Thymus (tissue), 11 donors: ENCODE data around the gene C4A. TPM values are rescaled to one million over a fixed set of nuclear protein-coding genes. Genes with fewer than 3 reads are reported as not detected.

Experiments
- DNase-seq, 9 donors: peaks; one replicate each; pipeline ENCODE4 v3.0.0-alpha.2; 2013; ENCODE audit warnings: low spot score in 9 of 9, low read depth in 6 of 9, missing footprints in 1 of 9
- H3K27ac ChIP-seq, 2 donors: one replicate each; pipeline ENCODE4 v1.5.1; 2013; ENCODE audit warnings: control low read depth in 1 of 2, low read depth in 1 of 2, low read length in 1 of 2, mild to moderate bottlenecking in 1 of 2, moderate library complexity in 1 of 2
- H3K27me3 ChIP-seq, 2 donors: one replicate each; pipeline ENCODE4 v1.5.1; 2013; ENCODE audit warnings: low read length in 1 of 2; ENCODE audit not compliant: control insufficient read depth in 2 of 2, insufficient read depth in 1 of 2
- H3K36me3 ChIP-seq, 2 donors: one replicate each; pipeline ENCODE4 v1.5.1; 2013; ENCODE audit warnings: low read length in 1 of 2, mild to moderate bottlenecking in 1 of 2, moderate library complexity in 1 of 2; ENCODE audit not compliant: control insufficient read depth in 2 of 2, insufficient read depth in 2 of 2
- H3K4me1 ChIP-seq, 2 donors: one replicate each; pipeline ENCODE4 v1.5.1; 2013; ENCODE audit warnings: low read length in 2 of 2; ENCODE audit not compliant: control insufficient read depth in 2 of 2, insufficient read depth in 2 of 2
- H3K4me3 ChIP-seq, 2 donors: one replicate each; pipeline ENCODE4 v1.5.1; 2013; ENCODE audit warnings: low read length in 2 of 2, control low read depth in 1 of 2, mild to moderate bottlenecking in 1 of 2
- H3K9me3 ChIP-seq, 2 donors: one replicate each; pipeline ENCODE4 v1.5.1; 2013; ENCODE audit warnings: low read length in 1 of 2, mild to moderate bottlenecking in 1 of 2; ENCODE audit not compliant: control insufficient read depth in 2 of 2, insufficient read depth in 1 of 2
- WGBS: extraction: QIAGEN DNeasy Blood & Tissue Kit; methylation state at CpG from one replicate; pipeline ENCODE4 v1.1.7; 2013; 5-methylcytosine and 5-hydroxymethylcytosine counted together
- polyA plus RNA-seq: library from polyadenylated mRNA; stranded (reverse); fragments of 200-250 nt; gene quantifications from one replicate; pipeline ENCODE4 v1.2.3, GENCODE V29; 2013
- total RNA-seq: library from RNA; stranded (reverse); fragments of 120-200 nt; gene quantifications from one replicate; pipeline ENCODE4 v1.2.4, GENCODE V29; 2013
- donor health status: healthy.

Gene C4A
- total and polyA plus RNA-seq, 2 donors, result 43.2 to 206 TPM

GRCh38 chr6:31945507-31946369 lies 36.1 kb upstream of the C4A start, which contains the start of gene CFB:
TSS of gene CFB (plus strand) at chr6:31946095. CDS start at chr6:31946222, 127 bp downstream.
- Histone ChIP-seq H3K27ac (peak within 1 kb of the TSS; percentile 71 to 79), H3K36me3 (peaks cover 0 to under 1% of the 10 kb centered on the region in 2 donors)

GRCh38 chr6:31946370-31946885 lies 35.4 kb upstream of the C4A start:
- peaks cover 4 to 7% of the 10 kb centered on the region in 2 donors for H3K36me3 ChIP-seq
- peak overlapping the region; percentile 43 to 71 for H3K27ac ChIP-seq
- peaks cover 0 to 18% of the 10 kb centered on the region in 2 donors for H3K4me1 ChIP-seq
- peaks cover 0 to 37% of the 10 kb centered on the region in 2 donors for H3K27me3 ChIP-seq
- no peak for DNase-seq
- H3K9me3 ChIP-seq, result no peaks in the 10 kb centered on the region
- 84% methylated on average over 11 of the region's 11 CpGs for WGBS
- peak overlapping the region in 1 of 2 donors; percentile 5 for H3K4me3 ChIP-seq

More at GRCh38 chr6:31945507-31946369, 36.1 kb upstream of the C4A start, which contains the start of gene CFB:
- WGBS, result 70% methylated on average over 11 of the region's 11 CpGs
- Histone ChIP-seq H3K4me3 (peak within 1 kb of the TSS in 1 of 2 donors; percentile 5), H3K4me1 (peaks cover 0 to 18% of the 10 kb centered on the region in 2 donors), H3K27me3 (peaks cover 0 to 39% of the 10 kb centered on the region in 2 donors), H3K9me3 (no peaks in the 10 kb centered on the region)
- peak in 1 of 9 donors; percentile 24 for DNase-seq

DNA sequence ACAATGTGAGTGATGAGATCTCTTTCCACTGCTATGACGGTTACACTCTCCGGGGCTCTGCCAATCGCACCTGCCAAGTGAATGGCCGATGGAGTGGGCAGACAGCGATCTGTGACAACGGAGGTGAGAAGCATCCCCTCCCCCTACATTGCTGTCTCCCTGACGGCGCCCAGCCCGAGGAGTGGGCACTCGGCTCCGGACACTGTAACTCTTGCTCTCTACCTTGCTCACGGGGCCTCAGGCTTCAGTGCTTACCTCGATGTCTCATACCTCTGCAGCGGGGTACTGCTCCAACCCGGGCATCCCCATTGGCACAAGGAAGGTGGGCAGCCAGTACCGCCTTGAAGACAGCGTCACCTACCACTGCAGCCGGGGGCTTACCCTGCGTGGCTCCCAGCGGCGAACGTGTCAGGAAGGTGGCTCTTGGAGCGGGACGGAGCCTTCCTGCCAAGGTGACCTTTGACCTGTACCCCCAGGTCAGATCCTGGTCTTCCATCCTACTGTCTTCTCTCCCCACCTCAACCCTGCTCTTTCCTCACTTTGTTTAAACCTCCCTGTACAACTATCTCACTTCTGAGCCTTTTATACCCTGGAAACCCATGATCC lies 34.7 kb upstream of the C4A start:
- Histone ChIP-seq H3K9me3 (no peaks in the 10 kb centered on the region), H3K36me3 (peaks cover 12 to 14% of the 10 kb centered on the region in 2 donors), H3K4me3 (no peak overlapping the region), H3K27ac (no peak overlapping the region), H3K4me1 (peaks cover 0 to 18% of the 10 kb centered on the region in 2 donors), H3K27me3 (peaks cover 0 to 37% of the 10 kb centered on the region in 2 donors)
- no peak for DNase-seq
- 95% methylated on average over 24 of the region's 24 CpGs for WGBS

GRCh38 chr6:31947864-31948263 lies 34.0 kb upstream of the C4A start:
- H3K36me3 ChIP-seq, result peaks cover 15 to 21% of the 10 kb centered on the region in 2 donors
- no peak overlapping the region for H3K27ac ChIP-seq
- H3K4me3 ChIP-seq, result no peak overlapping the region
- H3K4me1 ChIP-seq, result peaks cover 0 to 18% of the 10 kb centered on the region in 2 donors
- H3K9me3 ChIP-seq, result no peaks in the 10 kb centered on the region
- no peak for DNase-seq
- peaks cover 0 to 31% of the 10 kb centered on the region in 2 donors for H3K27me3 ChIP-seq
- 93% methylated on average over 4 of the region's 4 CpGs for WGBS

- WGBS, result 78% methylated on average over 5 of the region's 5 CpGs
- H3K36me3 ChIP-seq, result peaks cover 20 to 25% of the 10 kb centered on the region in 2 donors
- H3K4me3 ChIP-seq, result no peak overlapping the region
- H3K27ac ChIP-seq, result no peak overlapping the region
- no peaks in the 10 kb centered on the region for H3K9me3 ChIP-seq
- peaks cover 0 to 27% of the 10 kb centered on the region in 2 donors for H3K27me3 ChIP-seq
- H3K4me1 ChIP-seq, result peaks cover 0 to 18% of the 10 kb centered on the region in 2 donors
- no peak for DNase-seq
These were observed 33.6 kb upstream of the C4A start for GRCh38 chr6:31948306-31948705.

- 95% methylated on average over 6 of the region's 6 CpGs for WGBS
- H3K36me3 ChIP-seq, result peaks cover 25 to 31% of the 10 kb centered on the region in 2 donors
- H3K27ac ChIP-seq, result no peak overlapping the region
- H3K9me3 ChIP-seq, result no peaks in the 10 kb centered on the region
- no peak overlapping the region for H3K4me3 ChIP-seq
- peaks cover 0 to 24% of the 10 kb centered on the region in 2 donors for H3K27me3 ChIP-seq
- H3K4me1 ChIP-seq, result peaks cover 0 to 18% of the 10 kb centered on the region in 2 donors
- no peak for DNase-seq
These were observed 33.0 kb upstream of the C4A start for GRCh38 chr6:31948753-31949413.

GRCh38 chr6:31949926-31950548 lies 31.8 kb upstream of the C4A start:
- Histone ChIP-seq H3K9me3 (peaks cover 0 to 4% of the 10 kb centered on the region in 2 donors), H3K4me1 (peaks cover 0 to 13% of the 10 kb centered on the region in 2 donors), H3K4me3 (no peak overlapping the region), H3K36me3 (peaks cover 37 to 43% of the 10 kb centered on the region in 2 donors), H3K27me3 (peaks cover 0 to 19% of the 10 kb centered on the region in 2 donors), H3K27ac (no peak overlapping the region)
- 94% methylated on average over 7 of the region's 7 CpGs for WGBS
- no peak for DNase-seq

- Histone ChIP-seq H3K36me3 (peaks cover 49 to 61% of the 10 kb centered on the region in 2 donors), H3K4me1 (no peaks in the 10 kb centered on the region), H3K9me3 (peaks cover 0 to 4% of the 10 kb centered on the region in 2 donors), H3K27me3 (no peaks in the 10 kb centered on the region), H3K27ac (no peak overlapping the region), H3K4me3 (no peak overlapping the region)
- 91% methylated on average over 5 of the region's 5 CpGs for WGBS
- peak in 1 of 9 donors; percentile 25 for DNase-seq
These were observed 29.6 kb upstream of the C4A start for GRCh38 chr6:31952140-31952805.
